NCI-H1417 treated with DMSO at 0.1 percent for 48 hours (cell line): ENCODE results near the gene TMEM60.
"Not testable (repeated sequence)": the region's sequence is repeated elsewhere in the genome, so short reads cannot be mapped to it uniquely, and the experiment has no call there.

Experiments
- DNase-seq: peaks from one replicate; lab custom pipeline; 2025; lab: John Stamatoyannopoulos, UW

The TMEM60 gene

DNA sequence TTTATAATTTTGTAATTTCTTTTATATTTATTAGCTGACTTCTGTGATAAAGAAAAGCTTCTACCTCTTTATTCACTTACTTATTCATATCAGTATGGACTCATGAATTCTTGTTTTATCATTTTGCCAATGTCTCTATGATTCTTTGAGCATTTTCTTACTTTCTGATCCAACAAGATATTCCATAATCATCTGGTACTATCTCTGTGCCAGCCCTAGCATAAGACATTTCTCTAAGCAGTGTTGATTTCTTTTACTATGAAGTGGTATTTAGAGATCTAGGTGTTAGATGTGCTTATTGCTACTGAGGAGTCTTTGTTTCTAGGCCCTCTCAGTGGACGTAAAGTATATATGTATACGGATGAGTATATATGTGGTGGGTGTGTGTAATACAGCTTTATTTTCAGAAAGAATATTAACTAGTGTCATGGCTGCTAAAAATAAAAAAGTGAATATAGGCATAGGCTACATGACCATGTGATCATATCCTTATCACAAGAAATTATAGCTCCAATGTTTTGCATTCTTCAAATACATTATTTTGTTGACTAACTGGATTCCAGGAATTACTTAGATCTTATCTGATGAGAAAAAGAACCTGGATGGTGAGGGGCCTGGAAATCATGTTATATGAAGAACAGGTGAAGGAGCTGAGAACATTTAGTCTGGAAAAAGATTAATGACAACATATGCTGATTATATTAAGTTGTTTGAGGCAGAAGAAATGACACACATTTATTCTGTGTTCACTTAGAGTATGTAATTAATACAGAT is 13.5 kb upstream of the TMEM60 start:
- DNase-seq, result no peak

DNA sequence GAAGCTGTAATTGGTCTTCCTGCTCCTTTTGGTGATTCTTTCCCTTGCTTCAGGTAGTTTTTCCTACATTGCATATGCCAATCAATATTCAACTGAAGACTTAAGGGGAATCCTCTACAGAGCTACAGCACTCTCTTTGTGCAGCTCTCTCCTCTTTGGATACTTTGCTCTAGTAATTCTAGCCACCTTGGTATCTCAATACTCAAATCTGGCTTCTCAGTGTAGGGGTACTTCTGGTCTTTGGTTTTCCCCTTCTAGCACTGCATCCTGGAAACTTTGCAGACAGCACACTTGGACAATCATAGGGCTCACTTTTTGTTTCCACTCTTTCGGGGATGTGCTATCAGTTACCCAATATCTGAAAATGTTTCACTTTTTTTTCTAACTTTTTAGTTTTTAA is 10.3 kb upstream of the TMEM60 start:
- DNase-seq, result no peak

DNA sequence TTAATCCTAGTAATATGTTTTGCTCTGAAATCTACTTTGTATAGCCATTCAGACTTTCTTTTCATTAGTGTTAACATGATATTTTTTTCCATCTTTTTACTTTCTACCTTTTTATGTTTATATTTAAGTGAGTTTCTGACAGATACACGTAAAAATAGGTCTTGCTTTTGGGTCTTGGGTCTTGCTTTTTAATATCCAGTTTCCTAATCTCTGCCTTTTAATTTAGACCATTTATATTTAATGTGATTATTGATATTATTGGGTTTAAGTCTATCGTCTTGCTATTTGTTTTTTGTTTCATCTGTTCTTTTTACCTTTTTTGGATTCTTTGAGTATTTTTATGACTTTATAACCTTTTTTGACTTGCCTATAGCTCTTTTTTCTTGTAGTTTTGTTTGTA is 8.2 kb upstream of the TMEM60 start:
- DNase-seq, result no peak

DNA sequence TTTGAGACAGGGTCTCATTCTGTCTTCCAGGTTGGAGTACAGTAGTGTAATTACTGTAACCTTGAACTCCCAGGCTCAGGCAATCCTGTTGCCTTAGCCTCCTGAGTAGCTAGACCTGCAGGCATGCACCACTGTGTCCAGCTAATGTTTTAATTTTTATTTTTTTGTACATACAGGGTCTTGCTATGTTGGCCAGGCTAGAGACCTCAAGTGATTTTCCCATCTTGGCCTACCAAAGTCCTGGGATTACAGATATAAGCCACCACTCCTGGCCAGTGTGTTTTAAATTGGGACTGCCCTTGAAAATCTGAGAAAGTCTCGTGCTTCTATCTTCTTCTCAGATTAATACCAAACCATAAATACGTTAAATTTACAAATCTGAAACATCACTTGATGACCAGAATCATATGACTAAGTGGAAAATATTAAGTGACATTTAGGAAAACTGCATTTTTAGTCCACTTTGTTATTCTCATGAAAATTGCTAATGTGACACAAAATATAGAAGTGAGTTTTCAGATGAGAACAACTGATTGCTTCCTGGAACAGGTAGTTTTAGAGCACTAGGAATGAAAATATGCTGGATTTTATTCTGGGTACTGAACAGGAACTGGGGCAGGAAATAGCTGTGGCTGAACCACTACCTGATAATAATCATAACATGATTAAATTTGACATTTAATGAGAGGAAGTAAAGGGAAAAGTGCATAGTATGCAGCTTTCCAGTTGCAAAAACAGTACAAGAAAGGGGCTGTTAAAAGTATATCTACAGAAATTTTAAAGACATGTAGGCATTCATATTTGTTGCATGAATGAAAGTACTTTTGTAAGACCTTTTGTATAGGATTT is 4.5 kb upstream of the TMEM60 start:
- DNase-seq, result no peak

DNA sequence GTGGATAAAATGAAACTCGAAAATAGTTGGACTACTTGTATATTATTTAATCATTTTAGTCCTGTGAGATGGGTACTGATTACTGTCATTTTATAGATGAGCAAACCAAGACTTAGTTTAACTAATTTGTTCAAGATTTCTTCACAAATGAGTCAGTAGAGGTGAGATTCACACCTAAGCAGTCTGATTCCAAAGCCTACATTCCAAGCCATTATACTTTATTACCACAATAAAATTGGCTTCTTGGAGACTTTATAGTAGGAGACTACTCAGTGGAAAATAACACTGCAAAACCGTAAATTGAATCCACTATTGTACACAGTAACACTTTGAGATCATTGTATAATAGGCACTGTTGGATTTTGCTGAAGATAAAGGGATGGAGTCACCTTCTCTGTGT is 2.5 kb upstream of the TMEM60 start:
- DNase-seq, result no peak

DNA sequence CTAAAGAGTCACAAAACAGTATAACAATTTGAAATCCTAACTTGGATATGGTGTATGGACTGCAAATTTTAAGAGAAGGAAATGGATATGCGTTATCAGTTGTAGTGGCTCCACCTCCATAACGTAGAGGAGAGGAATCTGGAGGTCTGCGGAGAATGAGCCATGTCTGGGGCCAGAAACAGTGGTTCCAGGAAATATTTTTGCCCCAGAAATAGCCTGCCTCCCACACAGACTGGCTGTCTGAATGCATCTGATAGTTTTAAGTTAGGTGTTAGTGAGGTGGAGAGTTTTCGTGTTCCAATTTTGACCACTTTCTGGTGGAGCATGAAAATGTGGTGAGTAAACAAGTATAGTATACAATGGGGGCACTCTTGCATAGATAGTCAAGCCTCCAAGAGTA is 1.9 kb upstream of the TMEM60 start:
- DNase-seq, result no peak

DNA sequence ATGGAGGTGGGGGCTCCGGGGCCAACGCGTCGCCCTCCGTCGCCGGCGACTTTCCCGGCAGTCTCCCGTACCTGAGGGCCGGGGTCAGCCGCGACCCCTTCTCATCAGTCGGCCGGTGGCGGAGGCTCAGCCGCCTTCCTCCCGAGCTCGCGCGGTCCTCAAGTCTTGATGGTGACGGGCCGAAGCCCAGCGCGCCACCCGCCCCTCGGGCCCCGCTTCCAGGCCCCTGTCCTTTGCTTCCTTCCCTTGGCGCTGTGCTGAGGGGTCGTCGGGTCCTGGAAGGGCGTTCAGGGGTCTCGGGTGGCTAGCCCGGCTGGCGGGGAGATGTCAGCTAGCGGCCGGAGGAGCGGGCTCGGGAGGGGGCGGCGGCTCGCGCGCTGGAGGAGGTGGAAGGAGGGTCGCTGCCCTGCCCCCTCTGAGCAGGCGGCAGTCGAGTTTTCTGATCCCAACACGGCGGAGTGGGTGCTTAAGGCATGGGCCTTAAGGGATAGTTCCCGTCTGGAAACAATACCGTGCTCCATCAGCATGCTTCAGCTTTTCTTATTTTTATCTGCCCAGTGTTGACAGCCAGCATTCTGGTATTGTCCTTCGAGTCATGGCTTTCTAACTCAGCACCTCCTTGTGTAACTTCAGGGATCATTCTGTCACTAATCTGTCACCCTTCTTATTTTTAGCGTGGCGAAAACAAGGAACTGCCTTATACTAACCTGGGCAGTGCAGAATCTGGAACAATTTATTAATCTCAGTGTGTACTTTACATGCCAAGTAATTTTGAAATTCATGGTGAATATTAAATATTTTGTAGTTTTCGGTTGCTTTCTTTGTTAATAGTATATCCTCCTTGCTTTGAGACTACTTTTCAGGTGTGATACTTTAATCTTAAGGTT is 1.1 kb upstream of the TMEM60 start:
- no peak for DNase-seq

DNA sequence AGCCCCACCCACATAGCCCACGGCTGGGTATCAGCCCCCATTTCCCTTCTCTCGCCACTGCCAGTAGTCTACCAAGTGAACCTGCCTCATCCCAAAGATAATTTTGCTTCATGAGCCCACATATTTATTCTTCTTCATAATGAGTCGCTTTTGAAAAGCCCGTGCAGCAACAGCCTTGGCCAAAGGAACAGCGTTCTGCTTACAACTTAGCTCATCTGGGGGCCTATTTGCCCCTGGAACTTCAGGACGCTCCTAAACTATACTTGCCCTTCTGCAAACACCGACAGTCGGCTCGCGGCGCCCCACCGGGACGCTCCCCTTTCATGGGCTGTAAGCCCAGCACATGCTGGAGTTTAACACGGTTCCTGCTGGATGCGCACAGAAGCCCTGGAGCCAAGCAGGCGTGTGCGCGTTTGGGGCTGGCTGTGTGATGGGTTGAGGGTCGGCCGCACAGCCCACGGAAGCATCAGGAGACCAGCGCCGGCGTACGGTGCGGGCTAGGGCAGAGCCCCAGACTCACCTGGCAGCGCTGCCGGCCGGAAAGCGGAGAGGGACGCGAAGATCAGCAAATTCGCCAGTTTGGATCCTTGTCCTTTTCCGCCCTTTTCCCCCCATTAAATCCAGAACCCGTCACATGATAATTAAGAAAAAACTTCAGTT is 370 bp downstream of the TMEM60 start:
- DNase-seq, result no peak

DNA sequence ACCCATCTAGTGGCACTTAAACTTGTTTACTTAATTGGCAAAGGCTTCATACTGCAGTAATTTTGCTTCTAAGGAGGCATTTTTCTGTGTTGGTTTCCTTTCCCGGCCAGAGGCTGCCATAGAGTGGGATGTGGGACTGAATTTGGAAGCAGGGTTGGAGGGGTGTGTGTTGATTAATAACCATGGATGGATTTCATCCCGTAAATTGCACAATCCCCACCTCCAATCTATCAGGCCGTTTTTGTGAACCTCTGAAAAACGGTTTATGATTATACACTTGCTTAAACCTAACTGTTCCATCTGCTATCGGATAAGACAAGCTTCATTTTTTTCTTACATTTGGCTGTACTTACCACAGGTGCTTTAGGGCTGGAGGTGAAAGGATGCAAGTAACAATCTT is 1.3 kb downstream of the TMEM60 start:
- DNase-seq, result no peak

DNA sequence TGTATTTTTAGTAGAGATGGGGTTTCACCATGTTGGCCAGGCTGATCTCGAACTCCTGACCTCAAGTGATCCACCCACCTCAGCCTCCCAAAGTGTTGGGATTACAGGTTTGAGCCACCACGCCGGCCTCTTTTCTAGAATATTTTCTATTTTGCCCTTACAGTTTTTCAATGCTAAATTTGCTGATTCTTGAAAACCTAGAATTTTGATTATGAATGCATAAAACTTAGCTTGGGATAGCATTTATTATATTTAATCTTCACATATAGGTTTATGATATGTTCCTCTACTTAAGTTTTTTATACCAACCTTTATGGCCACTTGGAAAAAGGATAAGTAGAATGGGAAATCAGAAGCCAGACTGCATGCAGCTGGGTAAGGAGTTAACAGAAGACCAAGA is 2.1 kb downstream of the TMEM60 start:
- DNase-seq, result no peak

DNA sequence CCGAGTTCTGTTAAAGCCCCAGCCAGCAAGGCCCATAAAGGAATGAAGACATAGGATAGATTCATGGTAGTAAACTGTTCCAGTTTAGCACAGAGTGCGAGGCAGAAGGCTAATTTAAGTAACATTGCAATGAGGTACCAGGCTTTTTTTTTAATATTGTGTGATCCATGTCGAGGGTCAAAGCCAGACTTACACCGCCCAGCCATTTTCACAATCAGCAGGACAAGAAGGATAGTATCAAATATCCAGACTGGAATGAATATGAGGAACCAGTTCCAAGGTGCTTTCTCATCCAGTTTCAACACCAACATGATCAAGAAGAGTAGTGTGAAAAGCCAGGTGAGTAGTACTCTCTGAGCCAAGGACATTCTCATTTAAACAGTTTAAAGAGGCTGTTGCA is 4.2 kb downstream of the TMEM60 start:
- DNase-seq, result no peak

DNA sequence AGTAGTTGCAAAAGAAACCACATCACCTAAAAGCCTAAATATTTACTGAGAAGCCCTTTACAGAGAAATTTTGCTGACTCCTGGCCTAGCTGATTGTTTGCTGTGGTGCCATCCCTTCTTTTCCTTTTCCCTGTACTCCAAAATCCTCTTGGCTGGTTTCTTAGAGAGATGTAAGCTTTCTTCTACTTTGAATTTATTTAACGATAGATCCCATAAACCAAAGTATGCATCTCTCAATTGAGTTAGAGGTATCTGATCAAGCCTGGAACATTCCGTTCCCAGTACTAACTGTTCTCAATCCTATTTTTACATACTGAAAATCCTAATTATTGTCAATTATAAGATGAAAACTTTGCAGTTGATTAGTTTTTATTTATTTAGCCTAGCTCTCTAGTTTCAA is 6.3 kb downstream of the TMEM60 start:
- no peak for DNase-seq

DNA sequence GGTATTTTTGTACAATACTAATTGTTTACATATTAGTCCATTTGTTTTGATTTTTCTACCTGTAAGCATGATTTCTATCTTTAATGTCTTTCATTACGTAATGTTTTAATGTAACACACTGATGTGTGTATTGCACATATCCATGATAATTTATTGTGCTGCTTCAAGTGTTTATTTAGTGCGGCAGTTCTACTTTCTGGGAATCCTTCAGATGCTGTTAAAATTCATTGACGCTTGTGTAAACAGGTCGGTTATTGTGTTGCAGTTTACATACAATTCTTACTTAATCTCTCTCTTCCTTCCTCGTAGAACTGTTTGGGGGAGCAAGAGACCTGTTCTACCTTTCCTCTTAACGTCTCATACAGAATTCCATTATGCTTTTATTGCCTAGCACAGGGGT is 6.9 kb downstream of the TMEM60 start:
- DNase-seq, result peak; percentile 25

DNA sequence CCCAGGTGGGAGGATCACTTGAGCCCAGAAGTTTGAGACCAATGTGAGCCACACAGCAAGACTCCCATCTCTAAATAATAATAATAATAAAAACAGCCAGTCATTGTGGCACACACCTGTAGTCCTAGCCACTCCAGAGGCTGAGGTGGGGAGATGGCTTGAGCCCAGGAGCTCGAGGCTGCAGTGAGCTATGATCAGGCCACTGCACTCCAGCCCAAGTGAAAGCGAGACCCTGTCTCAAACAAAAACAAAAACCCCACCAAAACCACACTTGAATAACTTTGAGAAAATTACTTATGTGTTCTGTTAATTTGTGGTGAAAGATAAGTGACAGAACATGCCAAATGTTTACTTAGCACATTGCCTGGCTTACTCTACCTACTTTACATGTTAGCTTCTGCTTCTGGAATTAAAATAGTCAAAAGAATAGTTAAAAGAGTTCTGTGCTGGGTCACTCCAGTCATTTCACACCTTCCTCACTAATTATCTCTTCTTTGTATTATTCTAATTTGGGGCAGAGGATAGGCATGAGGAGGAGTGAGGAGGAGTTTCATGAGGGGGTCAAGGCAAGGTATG is 9.8 kb downstream of the TMEM60 start:
- DNase-seq, result no peak

DNA sequence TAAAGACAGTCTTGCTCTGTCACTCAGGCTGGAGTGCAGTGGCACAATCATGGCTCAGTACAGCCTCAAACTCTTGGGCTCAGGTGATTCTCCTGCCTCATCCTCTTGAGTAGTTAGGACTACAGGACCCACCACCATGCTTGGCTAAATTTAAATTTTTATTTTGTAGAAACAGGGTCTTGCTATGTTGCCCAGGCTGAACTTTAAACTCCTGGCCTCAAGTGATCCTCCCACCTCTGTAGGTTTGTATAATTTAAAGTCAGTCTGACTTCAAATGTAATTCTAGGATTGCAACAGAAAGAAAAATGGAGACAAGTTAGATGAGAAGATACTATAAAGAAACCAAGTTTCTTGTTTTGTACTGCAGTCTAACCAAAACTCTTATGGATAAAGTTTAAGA is 11.5 kb downstream of the TMEM60 start:
- DNase-seq, result no peak

DNA sequence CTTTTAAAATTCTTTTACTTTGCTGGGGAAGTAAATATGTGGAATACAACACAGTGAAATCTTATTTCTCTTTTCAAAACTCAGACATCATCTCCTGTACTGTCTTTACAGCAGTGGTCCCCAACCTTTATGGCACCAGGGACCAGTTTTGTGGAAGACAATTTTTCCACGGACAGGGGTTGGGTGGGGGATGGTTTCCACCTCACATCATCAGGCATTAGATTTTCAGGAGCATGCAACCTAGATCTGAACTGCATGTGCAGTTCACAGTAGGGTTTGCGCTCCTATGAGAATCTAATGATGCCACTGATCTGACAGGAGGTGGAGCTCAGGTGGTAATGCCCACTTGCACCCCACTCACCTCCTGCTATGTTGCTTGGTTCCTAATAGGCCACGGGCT is 12.2 kb downstream of the TMEM60 start:
- no peak for DNase-seq

DNA sequence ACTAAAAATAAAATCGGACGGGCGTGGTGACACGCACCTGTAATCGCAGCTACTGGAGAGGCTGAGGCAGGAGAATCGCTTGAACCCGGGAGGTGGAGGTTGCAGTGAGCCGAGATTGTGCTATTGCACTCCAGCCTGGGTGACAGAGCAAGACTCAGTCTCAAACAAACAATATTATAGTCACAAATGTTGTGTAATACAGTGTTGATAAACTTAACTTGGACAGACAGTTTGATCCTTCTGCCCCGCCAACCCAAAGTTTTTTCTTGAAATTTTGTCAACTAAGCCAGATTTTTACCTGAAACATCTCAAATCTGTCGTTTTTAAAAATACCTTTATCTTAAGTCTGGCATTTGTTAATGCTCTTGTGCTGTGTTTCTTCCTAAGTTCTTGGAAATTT is 13.8 kb downstream of the TMEM60 start:
- not testable (repeated sequence) for DNase-seq

DNA sequence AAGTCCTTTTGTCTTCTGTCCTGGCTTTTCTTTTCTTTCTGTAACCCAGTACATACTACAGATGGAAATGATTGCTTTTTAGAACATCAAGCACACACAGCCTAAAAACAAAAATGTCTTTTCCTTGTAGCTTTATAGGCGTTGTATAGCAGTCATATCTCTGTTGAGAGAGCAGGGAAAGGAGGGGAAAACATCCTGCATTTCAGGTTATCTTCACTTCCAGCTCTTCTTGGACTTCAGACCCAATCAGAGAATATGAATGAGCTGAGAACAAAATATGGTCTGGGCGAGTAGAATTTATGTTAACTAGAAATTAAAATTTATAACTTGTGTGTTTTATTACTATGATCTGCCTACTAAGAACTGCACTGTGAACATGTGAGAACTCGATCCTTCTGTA is 14.7 kb downstream of the TMEM60 start:
- DNase-seq, result no peak

DNA sequence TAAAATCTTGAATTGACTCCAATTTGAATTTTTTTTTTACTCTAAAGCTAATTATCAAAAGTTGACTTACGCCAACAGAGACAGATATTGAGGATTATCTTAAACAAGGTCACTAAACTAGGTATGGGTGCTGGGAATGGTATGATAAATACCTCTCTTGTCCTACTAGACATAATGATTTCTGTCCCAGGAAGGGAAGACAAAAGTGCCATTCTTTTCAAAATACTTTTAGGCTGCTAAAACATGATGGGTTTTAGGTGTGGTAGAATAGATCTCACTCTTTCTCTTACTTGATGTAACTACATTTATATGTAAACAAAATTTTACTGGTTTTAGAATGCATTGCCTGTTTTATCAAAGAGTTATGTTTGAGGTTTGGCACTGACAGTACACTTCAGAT is 15.1 kb downstream of the TMEM60 start:
- DNase-seq, result no peak

DNA sequence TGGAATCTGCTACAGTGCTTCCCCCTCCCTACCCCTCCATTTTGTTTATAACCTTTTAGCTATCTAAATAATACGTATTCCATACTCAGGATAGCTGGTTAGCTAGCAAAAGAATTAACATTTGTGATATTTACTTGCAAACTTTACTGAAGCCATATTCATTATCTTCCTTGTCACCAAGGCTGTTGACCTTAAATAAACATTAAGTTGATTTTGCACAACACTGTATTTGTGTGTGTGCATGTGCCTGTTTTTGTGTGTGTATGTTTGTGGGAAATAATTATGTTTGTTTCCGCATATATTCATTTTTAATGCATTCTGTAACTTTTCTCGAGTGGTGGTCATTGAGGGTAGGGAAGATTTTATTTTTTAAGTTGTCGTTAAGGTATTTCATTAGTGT is 15.9 kb downstream of the TMEM60 start:
- no peak for DNase-seq

DNA sequence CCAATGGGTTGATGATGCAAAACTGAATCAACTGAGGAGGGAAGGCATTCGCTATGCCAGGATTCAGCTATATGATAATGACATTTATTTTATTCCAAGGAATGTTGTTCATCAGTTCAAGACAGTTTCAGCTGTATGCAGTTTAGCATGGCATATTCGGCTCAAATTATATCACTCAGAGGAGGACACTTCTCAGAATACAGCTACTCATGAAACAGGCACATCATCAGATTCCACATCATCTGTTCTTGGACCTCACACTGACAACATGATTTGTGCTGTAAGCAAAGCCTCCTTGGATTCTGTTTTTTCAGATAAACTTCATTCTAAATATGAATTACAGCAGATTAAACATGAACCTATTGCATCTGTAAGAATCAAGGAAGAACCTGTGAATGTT is 19.7 kb downstream of the TMEM60 start:
- no peak for DNase-seq

DNA sequence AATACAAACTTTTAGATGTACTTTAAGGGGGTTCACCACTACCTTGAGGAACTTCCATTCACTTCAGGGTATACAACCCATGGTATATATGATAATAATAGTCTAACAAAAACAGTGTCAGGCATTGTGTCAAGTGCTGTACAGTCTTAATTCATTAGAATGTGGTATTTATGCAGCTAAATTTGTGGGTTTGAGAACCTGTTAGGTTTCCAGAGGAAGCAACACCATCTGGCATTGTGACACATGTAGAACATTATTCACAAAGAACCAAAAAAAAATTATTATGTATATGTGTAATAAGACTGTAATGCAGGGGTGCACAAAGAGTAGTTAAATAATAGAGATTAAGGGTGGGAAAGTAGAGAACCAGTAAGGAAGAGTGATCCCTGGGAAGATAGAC is 26.3 kb downstream of the TMEM60 start:
- DNase-seq, result no peak
